WTC11 (cell line): ENCODE measurements around the gene MEIS2.

Experiments
- IRF2 ChIP-seq: sonication (generic); formaldehyde crosslinking; IDR thresholded peaks from 2 replicates; pipeline ENCODE4 v1.8.0; 2022; ENCODE audit warnings: low read depth, missing genetic modification reagents, borderline replicate concordance
- JUN ChIP-seq: sonication (generic); formaldehyde crosslinking; IDR thresholded peaks from 2 replicates; pipeline ENCODE4 v1.8.0; 2023; ENCODE audit warnings: mild to moderate bottlenecking, missing genetic modification reagents
- TF ChIP-seq, protein P1 (sequence below): fragments of 200-600 bp; IDR thresholded peaks from 2 replicates; pipeline ENCODE4 v1.8.0; 2022; ENCODE audit warnings: antibody characterized with exemption

DNA sequence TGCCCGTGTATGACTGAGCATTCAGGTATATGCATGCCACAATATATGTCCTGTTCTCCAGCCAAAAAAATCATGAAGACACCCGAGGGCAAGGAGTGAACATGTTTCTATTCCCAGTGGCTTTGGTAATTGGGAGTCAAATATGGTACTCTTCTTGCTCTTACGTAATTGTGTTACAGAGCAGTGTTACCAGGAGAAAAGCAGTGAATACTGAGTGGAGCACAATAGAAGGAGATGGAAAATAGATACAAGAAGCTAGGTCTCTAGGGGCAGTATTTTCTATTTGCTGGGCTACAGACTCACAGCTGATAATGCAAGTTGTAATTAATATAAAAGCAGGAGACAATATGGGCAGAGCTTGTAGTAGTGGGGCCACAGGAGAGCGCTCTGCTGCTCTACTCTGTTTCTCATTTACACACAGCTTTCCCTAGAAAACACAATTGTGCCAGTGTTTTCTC is 13.2 kb downstream of the MEIS2 start:
- no peak for TF ChIP-seq IRF2 (CRISPR knock-in tag)
- TF ChIP-seq, protein P1, sequence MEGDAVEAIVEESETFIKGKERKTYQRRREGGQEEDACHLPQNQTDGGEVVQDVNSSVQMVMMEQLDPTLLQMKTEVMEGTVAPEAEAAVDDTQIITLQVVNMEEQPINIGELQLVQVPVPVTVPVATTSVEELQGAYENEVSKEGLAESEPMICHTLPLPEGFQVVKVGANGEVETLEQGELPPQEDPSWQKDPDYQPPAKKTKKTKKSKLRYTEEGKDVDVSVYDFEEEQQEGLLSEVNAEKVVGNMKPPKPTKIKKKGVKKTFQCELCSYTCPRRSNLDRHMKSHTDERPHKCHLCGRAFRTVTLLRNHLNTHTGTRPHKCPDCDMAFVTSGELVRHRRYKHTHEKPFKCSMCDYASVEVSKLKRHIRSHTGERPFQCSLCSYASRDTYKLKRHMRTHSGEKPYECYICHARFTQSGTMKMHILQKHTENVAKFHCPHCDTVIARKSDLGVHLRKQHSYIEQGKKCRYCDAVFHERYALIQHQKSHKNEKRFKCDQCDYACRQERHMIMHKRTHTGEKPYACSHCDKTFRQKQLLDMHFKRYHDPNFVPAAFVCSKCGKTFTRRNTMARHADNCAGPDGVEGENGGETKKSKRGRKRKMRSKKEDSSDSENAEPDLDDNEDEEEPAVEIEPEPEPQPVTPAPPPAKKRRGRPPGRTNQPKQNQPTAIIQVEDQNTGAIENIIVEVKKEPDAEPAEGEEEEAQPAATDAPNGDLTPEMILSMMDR, result no peak
- no peak for TF ChIP-seq JUN (CRISPR knock-in tag)
